ENCODE data around the gene PARD3.

The PARD3 gene

DNA sequence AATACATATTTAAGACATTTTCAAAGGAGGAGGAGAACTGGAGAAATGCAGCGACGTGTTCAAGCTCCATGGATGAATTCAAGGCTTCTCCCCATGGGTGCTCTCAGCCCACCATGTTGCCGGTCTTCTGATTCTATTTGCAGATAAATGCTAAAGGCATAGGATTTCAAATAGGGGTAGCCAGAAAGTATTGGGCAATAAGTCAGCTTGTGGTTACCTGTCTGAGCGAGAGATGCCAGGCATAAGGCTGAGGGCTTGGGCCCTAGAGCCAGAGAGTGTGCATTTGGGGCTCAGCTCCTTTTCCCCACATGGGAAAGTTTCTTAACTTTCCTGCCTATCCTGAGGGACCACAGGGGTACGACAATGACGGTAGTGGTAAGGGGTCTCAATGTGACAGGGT lies 180.0 kb downstream of the PARD3 start:
- H3K4me1 ChIP-seq = peaks cover 9% of the 10 kb centered on the region
- no peaks in the 10 kb centered on the region for H3K36me3 ChIP-seq (replicated peaks)
- no peak for DNase-seq (ENCODE audit: low spot score in 2 of 2)
- no peaks in the 10 kb centered on the region for H3K9me3 ChIP-seq
- H3K27me3 ChIP-seq (ENCODE audit: low read depth) = no peaks in the 10 kb centered on the region
- no peak overlapping the region for H3K4me3 ChIP-seq
- in situ Hi-C loops (cut with MboI; ENCODE audit: low sequenced_read_pairs) = loop anchor here (25.0 kb wide), 1 partner anchor 1298 kb away; the partner anchor contains the start of gene NRP1

DNA sequence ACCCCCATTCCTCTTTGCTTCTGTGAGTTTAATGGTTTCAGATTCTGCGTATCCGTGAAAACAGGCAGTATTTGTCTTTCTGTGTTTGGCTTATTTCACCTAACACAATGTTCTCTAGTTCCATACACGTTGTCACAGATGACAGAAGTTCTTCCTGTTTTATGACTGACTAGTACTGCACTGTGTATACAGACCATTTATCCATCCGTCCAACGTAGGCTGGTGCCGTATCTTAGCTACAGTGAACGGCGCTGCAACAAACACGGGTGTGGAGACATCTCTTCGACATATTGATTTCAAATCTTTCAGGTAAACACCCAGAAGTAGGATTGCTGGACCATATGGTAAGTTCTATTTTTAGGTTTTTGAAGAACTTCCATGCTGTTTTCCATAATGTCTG lies 181.7 kb downstream of the PARD3 start:
- H3K9me3 ChIP-seq = no peaks in the 10 kb centered on the region
- in situ Hi-C loops (cut with MboI; ENCODE audit: low sequenced_read_pairs) = loop anchor here (25.0 kb wide), 1 partner anchor 1296 kb away; the partner anchor contains the start of gene NRP1
- no peak for DNase-seq (ENCODE audit: low spot score in 2 of 2)
- no peak overlapping the region for H3K4me3 ChIP-seq
- peaks cover 9% of the 10 kb centered on the region for H3K4me1 ChIP-seq
- H3K27me3 ChIP-seq (ENCODE audit: low read depth) = no peaks in the 10 kb centered on the region
- H3K36me3 ChIP-seq (replicated peaks) = no peaks in the 10 kb centered on the region

DNA sequence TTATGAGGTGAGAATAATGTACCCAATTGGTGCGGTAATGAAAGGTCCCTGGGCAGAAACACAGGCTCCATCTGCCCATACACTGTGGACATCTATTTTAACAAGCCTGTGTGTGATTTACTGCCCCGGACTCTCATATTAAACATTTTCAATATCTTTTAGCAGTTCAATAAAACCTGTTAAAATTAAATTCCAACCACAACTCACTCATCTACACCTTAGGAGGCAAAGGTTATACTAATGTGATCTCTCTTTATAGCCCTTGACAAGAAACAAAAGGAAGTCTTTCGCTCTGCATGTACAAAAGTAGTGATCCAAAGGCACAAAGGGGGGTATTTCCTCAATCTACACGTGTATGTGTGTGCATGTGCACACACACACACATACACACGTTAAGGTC lies 186.0 kb downstream of the PARD3 start:
- Histone ChIP-seq H3K27me3 (ENCODE audit: low read depth) (no peaks in the 10 kb centered on the region), H3K4me3 (no peak overlapping the region), H3K9me3 (no peaks in the 10 kb centered on the region), H3K36me3 (replicated peaks) (no peaks in the 10 kb centered on the region), H3K4me1 (no peaks in the 10 kb centered on the region)
- no peak for DNase-seq (ENCODE audit: low spot score in 2 of 2)
- in situ Hi-C loops (cut with MboI; ENCODE audit: low sequenced_read_pairs) = loop anchor here (25.0 kb wide), 1 partner anchor 1292 kb away; the partner anchor contains the start of gene NRP1

DNA sequence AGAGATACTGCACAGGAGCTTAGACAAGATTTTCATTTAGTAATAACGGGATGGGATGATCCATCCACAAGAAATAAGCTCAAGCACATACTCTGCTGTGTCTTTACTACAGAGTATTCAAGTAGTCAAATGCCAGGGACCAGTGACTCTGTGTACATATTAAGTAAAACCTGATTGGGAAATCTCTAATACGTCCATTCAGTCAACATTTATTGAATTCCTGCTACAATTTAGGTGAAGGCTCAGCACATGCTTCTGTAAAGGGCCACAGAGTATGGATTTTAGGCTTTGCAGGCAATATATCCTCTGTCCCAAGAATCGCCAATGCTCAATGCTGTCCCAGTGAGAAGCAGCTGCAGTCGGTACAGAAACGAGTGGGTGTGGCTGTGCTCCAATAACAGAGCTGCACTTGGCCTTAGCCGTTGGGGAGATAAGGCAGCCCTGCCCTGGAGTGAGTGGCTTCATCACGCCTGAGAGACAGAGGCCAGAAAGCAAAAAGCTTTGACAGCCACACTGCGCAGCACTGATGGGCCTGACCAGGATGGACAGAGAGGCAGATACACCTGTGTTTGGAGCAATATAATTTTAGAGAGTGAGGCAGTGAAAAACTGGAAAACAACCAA lies 186.8 kb downstream of the PARD3 start:
- in situ Hi-C loops (cut with MboI; ENCODE audit: low sequenced_read_pairs) = loop anchor here (25.0 kb wide), 1 partner anchor 1291 kb away; the partner anchor contains the start of gene NRP1
- no peak overlapping the region for H3K4me3 ChIP-seq
- H3K4me1 ChIP-seq = no peaks in the 10 kb centered on the region; the same call in 1 of the 2 replicates
- H3K27me3 ChIP-seq (ENCODE audit: low read depth) = no peaks in the 10 kb centered on the region
- H3K36me3 ChIP-seq (replicated peaks) = no peaks in the 10 kb centered on the region
- H3K9me3 ChIP-seq = no peaks in the 10 kb centered on the region
- no peak for DNase-seq (ENCODE audit: low spot score in 2 of 2)

DNA sequence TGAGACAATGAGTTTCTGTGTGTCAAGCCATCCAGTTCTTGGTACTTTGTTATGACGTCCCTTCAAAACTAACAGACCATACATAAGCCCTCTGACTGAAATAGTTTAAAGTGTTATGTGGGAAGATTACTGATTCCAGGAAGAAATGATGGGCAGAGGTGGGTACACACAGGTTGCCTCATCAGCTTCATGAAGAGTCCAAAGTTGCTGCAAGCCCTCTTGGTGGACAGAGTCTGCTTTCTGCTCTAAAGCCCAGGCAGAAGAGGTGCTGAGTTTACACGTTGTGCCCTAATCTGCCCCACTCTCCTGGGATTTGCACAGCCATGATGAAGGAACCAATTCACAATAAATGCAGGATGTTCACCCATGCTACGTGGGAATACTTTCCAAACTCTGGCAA lies 187.4 kb downstream of the PARD3 start:
- no peaks in the 10 kb centered on the region for H3K27me3 ChIP-seq (ENCODE audit: low read depth)
- H3K36me3 ChIP-seq (replicated peaks) = no peaks in the 10 kb centered on the region
- no peak for DNase-seq (ENCODE audit: low spot score in 2 of 2)
- in situ Hi-C loops (cut with MboI; ENCODE audit: low sequenced_read_pairs) = loop anchor here (25.0 kb wide), 1 partner anchor 1290 kb away; the partner anchor contains the start of gene NRP1
- H3K9me3 ChIP-seq = no peaks in the 10 kb centered on the region
- H3K4me1 ChIP-seq = no peaks in the 10 kb centered on the region; the same call in 1 of the 2 replicates
- no peak overlapping the region for H3K4me3 ChIP-seq

DNA sequence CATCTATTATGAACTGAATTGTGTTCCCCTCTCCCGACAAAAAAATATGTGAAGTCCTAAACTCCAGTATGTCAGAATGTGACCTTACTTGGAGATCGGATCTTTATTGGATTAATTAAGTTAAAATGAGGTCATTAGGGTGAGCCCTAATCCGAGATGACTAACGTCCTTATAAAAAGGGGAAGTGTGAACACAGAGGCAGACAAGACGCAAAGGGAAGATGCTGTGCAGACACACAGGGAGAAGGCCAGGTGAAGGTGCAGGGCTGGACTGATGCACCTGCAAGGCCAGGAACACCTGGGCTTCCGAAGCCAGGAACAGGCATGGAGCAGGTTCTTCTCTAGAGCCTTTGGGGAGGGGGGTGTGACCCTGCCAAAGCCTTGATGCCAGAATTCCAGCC lies 187.8 kb downstream of the PARD3 start:
- H3K4me1 ChIP-seq = no peaks in the 10 kb centered on the region; the same call in 1 of the 2 replicates
- in situ Hi-C loops (cut with MboI; ENCODE audit: low sequenced_read_pairs) = loop anchor here (25.0 kb wide), 1 partner anchor 1290 kb away; the partner anchor contains the start of gene NRP1
- no peaks in the 10 kb centered on the region for H3K36me3 ChIP-seq (replicated peaks)
- H3K27me3 ChIP-seq (ENCODE audit: low read depth) = no peaks in the 10 kb centered on the region
- H3K4me3 ChIP-seq = no peak overlapping the region
- DNase-seq (ENCODE audit: low spot score in 2 of 2) = no peak
- H3K9me3 ChIP-seq = no peaks in the 10 kb centered on the region

DNA sequence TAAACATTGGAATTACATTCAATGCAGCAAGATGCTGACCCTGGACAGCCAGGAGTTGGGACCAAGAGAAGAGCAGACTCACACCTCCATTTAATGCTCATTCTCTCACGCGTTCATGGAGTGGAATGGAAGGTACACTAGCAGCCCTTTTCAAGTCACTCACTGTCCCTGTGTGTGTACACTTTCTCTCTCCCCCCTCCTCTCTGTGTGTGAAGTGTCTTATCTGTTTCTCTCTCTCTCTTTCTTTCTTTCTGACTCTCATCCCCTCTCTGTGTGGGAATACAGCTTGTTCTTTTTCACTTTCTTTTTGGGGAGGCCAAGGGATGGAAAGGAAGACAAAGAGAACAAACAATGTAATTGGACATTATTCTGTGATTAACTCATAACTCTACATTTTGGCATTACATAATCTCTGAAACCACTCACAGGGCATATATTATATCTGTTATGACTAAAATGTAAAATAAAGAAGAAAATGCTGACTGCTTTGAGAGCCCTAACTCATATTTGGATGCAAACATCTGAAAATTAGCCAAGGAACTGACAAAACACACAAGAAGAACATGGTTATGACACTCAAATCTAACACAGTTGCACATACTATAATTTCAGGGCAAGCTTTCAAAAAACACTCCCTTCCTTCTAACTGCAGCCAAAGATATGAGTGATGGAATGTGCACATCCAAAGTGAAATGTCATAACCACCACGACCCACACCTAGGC lies 188.8 kb downstream of the PARD3 start:
- H3K27me3 ChIP-seq (ENCODE audit: low read depth) = no peaks in the 10 kb centered on the region
- no peaks in the 10 kb centered on the region for H3K36me3 ChIP-seq (replicated peaks)
- H3K4me3 ChIP-seq = no peak overlapping the region
- no peak for DNase-seq (ENCODE audit: low spot score in 2 of 2)
- H3K4me1 ChIP-seq = no peaks in the 10 kb centered on the region; the same call in 1 of the 2 replicates
- no peaks in the 10 kb centered on the region for H3K9me3 ChIP-seq
- in situ Hi-C loops (cut with MboI; ENCODE audit: low sequenced_read_pairs) = loop anchor here (25.0 kb wide), 1 partner anchor 1289 kb away; the partner anchor contains the start of gene NRP1

DNA sequence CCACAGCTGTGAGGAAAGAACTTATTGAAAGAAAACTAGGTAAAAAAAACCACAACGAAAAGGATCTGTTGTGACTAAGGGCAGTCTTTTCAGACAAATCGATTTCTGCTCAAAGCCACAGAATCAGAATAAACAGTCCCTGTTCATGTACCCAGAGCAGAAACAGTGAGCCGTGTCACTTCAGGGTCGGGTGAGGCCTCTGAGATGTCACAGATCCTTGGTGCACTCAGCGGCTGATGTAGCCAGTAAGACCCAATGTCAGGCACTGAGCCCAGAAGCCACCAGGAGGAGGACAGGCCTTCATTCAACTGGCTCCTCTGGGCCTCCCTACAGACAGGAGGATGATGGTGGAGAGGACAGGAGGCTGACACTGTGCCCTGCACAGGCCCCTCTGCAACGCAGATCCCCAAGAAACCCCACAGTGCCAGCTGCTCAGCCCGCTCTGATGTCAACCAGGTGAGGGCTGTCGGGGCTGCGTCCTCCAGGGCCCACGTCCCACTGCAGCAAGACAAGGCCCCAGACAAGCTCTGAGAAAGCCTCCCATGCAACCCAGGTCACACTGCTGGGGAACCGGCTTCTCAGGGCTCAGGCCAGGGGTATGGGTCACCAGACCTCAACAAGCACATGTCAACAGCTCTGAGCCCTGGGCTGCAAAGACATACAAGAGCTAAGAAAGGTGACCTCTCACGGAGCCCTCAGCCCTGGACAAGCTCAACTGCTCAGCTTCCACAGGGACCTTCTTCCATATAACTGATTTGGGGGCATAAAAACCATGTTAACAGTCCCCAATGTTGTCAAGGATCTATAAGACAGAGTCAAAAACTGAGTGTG lies 190.6 kb downstream of the PARD3 start:
- Histone ChIP-seq H3K4me1 (no peaks in the 10 kb centered on the region; the same call in 1 of the 2 replicates), H3K4me3 (no peak overlapping the region), H3K27me3 (ENCODE audit: low read depth) (no peaks in the 10 kb centered on the region), H3K36me3 (replicated peaks) (no peaks in the 10 kb centered on the region), H3K9me3 (no peaks in the 10 kb centered on the region)
- no peak for DNase-seq (ENCODE audit: low spot score in 2 of 2)
- in situ Hi-C loops (cut with MboI; ENCODE audit: low sequenced_read_pairs) = loop anchor here (25.0 kb wide), 1 partner anchor 1287 kb away; the partner anchor contains the start of gene NRP1

DNA sequence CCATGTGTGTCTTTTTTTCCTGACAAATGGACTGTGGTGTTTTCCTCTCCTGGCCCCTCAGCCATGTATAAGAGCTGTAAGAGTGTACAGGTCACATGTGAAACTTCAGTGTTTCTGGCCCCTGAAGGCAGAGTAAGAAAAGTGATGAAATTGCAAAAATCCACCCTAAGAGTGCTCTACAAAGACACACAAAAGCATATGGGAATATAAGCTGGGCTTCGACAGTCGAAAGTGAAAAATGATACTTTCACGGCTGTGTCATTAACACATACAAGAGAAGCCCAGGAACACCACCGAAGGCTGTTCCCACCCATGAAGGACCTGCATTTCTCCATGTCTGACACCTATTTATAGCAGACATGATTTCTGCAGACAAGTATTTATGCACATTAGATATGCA lies 192.2 kb downstream of the PARD3 start:
- Histone ChIP-seq H3K9me3 (no peaks in the 10 kb centered on the region), H3K4me3 (no peak overlapping the region), H3K36me3 (replicated peaks) (no peaks in the 10 kb centered on the region), H3K27me3 (ENCODE audit: low read depth) (no peaks in the 10 kb centered on the region), H3K4me1 (no peaks in the 10 kb centered on the region; the same call in 1 of the 2 replicates)
- in situ Hi-C loops (cut with MboI; ENCODE audit: low sequenced_read_pairs) = no loop called here
- DNase-seq (ENCODE audit: low spot score in 2 of 2) = no peak

DNA sequence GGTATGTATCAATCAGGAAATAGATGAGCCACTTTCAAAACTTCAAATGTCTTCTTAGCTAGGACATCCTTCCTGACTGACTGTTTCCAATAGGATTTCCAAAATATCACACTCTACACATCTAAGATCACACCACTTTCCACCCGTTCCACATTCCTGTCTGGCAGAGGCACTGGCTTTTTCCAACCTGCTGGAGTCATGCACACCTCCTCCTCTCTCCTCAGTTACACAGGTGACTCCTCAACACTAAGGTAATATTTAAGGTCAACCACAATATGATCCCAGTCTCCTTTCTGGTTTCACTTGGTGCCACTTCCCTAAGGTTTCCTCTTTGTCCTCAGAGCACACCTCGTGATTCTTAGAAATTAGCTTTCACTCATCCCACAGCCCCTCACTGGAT lies 196.5 kb downstream of the PARD3 start:
- peaks cover 5% of the 10 kb centered on the region for H3K4me1 ChIP-seq
- no peaks in the 10 kb centered on the region for H3K36me3 ChIP-seq (replicated peaks)
- in situ Hi-C loops (cut with MboI; ENCODE audit: low sequenced_read_pairs) = no loop called here
- H3K27me3 ChIP-seq (ENCODE audit: low read depth) = no peaks in the 10 kb centered on the region
- H3K9me3 ChIP-seq = no peaks in the 10 kb centered on the region
- H3K4me3 ChIP-seq = no peak overlapping the region
- DNase-seq (ENCODE audit: low spot score in 2 of 2) = no peak

DNA sequence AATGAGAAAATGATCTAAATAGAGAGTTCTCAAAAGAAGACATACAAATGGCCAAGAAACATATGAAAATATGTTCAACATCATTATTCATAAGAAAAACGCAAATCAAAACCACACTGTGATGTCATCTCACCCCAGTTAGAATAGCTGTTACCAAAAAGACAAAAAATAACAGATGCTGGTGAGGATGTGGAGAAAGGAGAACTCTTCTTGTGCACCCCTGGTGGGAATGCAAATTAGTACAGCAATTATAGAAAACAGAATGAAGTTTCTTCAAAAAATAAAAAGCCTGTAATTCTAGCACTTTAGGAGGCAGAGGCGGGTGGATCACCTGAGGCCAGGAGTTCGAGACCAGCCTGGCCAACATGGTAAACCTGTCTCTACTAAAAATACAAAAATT lies 199.3 kb downstream of the PARD3 start:
- in situ Hi-C loops (cut with MboI; ENCODE audit: low sequenced_read_pairs) = no loop called here
- H3K27me3 ChIP-seq (ENCODE audit: low read depth) = no peaks in the 10 kb centered on the region
- peaks cover 12% of the 10 kb centered on the region for H3K4me1 ChIP-seq
- H3K4me3 ChIP-seq = no peak overlapping the region
- no peaks in the 10 kb centered on the region for H3K36me3 ChIP-seq (replicated peaks)
- no peak for DNase-seq (ENCODE audit: low spot score in 2 of 2)
- H3K9me3 ChIP-seq = no peaks in the 10 kb centered on the region

DNA sequence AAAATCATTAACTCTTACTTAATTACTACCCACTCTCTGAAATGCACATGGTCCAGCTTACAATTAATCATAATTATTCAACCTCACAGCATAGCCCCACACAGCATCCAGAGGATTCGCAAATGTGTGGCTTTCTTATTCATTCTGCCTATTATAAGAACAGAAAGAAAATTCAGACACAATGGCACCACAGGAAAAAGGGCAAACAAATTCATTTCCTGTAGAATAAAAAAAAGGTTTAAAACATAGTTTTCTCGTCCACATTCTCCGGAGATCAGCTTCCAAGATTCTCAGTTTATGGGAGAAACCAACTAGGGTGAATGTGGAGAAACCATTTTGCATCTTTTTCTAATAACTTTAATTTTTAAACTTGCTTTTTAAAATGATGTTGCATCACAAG lies 201.6 kb downstream of the PARD3 start:
- H3K9me3 ChIP-seq = no peaks in the 10 kb centered on the region
- peak; percentile 20 to 60 for DNase-seq (ENCODE audit: low spot score in 2 of 2)
- peaks cover 12% of the 10 kb centered on the region for H3K4me1 ChIP-seq
- H3K4me3 ChIP-seq = no peak overlapping the region
- in situ Hi-C loops (cut with MboI; ENCODE audit: low sequenced_read_pairs) = no loop called here
- no peaks in the 10 kb centered on the region for H3K27me3 ChIP-seq (ENCODE audit: low read depth)
- no peaks in the 10 kb centered on the region for H3K36me3 ChIP-seq (replicated peaks)

DNA sequence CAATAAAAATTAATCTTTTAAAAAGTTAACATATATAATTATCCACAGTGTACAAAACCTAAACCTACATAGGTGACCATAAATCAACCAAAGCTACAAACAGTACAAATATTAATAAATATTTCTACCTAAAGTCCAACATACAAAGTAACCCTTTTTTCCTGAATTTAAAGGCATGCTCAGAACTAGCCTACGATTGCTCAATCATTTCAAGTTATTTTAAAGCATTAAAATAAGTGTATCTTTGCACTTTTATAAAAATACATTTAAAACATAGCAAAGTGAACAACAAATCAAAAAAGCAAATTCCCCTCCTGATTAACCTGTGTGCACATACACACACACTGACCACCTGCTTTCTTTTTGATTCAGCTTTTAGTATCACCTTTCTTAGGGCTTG lies 202.2 kb downstream of the PARD3 start:
- in situ Hi-C loops (cut with MboI; ENCODE audit: low sequenced_read_pairs) = no loop called here
- Histone ChIP-seq H3K9me3 (no peaks in the 10 kb centered on the region), H3K4me3 (no peak overlapping the region), H3K27me3 (ENCODE audit: low read depth) (no peaks in the 10 kb centered on the region), H3K36me3 (replicated peaks) (no peaks in the 10 kb centered on the region), H3K4me1 (peaks cover 12% of the 10 kb centered on the region)
- no peak for DNase-seq (ENCODE audit: low spot score in 2 of 2)
